Lung (tissue), 12 donors: ENCODE data around the gene CEBPB. TPM values are rescaled to one million over a fixed set of nuclear protein-coding genes. Genes with fewer than 3 reads are reported as not detected.

Experiments
- ATAC-seq: fragments of 200-7000 bp; cut with Tn5 transposase; one replicate; pipeline ENCODE4 v1.9.1; 2020; ENCODE audit warnings: moderate number of reproducible peaks; ENCODE audit not compliant: insufficient read depth, low FRiP score
- DNase-seq, 3 donors: peaks; one replicate each; pipeline ENCODE4 v3.0.0-alpha.2; 2013 to 2017
- H3K27ac ChIP-seq, 2 donors: one replicate each; pipeline ENCODE4 v1.5.1; 2013; ENCODE audit warnings: mild to moderate bottlenecking in 2 of 2, moderate library complexity in 2 of 2, control low read depth in 1 of 2, inconsistent platforms in 1 of 2, low read depth in 1 of 2, low read length in 1 of 2
- H3K27me3 ChIP-seq, 3 donors: one replicate each; pipeline ENCODE4 v1.5.1; 2013; ENCODE audit warnings: low read length in 2 of 3; ENCODE audit not compliant: control insufficient read depth in 3 of 3, insufficient read depth in 3 of 3
- H3K36me3 ChIP-seq, 4 donors: one replicate each; pipeline ENCODE4 v1.5.1; 2013; ENCODE audit warnings: low read length in 4 of 4, mild to moderate bottlenecking in 1 of 4, moderate library complexity in 1 of 4; ENCODE audit not compliant: control insufficient read depth in 4 of 4, insufficient read depth in 4 of 4
- H3K4me1 ChIP-seq, 5 donors: one replicate each; pipeline ENCODE4 v1.5.1; 2013; ENCODE audit warnings: low read length in 5 of 5, mild to moderate bottlenecking in 2 of 5, moderate library complexity in 1 of 5; ENCODE audit not compliant: control insufficient read depth in 5 of 5, insufficient read depth in 5 of 5
- H3K4me3 ChIP-seq: one replicate; pipeline ENCODE4 v1.5.1; 2013; ENCODE audit warnings: mild to moderate bottlenecking, control low read depth, moderate library complexity
- H3K9ac ChIP-seq, 2 donors: one replicate each; pipeline ENCODE4 v1.5.1; 2013; ENCODE audit warnings: low read length in 2 of 2, control low read depth in 1 of 2; ENCODE audit not compliant: insufficient read depth in 1 of 2
- H3K9me3 ChIP-seq, 4 donors: one replicate each; pipeline ENCODE4 v1.5.1; 2013; ENCODE audit warnings: low read length in 3 of 4, mild to moderate bottlenecking in 1 of 4, moderate library complexity in 1 of 4; ENCODE audit not compliant: control insufficient read depth in 4 of 4, insufficient read depth in 3 of 4
- CTCF ChIP-seq: IDR thresholded peaks from 2 replicates; pipeline ENCODE4 v1.5.1; 2012; ENCODE audit warnings: mild to moderate bottlenecking; ENCODE audit errors: control extremely low read depth, extremely low read depth
- WGBS, 2 donors: extraction: QIAGEN DNeasy Blood & Tissue Kit; methylation state at CpG; one replicate each; pipeline ENCODE4 v1.1.7; 2013; 5-methylcytosine and 5-hydroxymethylcytosine counted together
- polyA plus RNA-seq, 2 donors: library from polyadenylated mRNA; stranded (reverse); fragments of 200-250 nt; gene quantifications; one replicate each; pipeline ENCODE4 v1.2.1, GENCODE V29; 2013
- total RNA-seq, 2 donors: library from RNA; depleted of rRNA in 1 of 2; stranded (reverse); fragments of >200 nt in 1 of 2; gene quantifications; one replicate each; pipeline ENCODE4 v1.2.1, GENCODE V29; 2014 to 2021
- donor health status: control.
- donor health status: control.
- donor health status: Bipolar disorder and iron deficiency.
- donor health status: healthy.
- donor health status: DM: yes; HTN: yes; CAD: no.

Gene CEBPB
- total and polyA plus RNA-seq, 4 donors: 53.2 to 296 (median 124) TPM

- Histone ChIP-seq H3K4me1 (peaks cover 0 to 7% (median 4%) of the 10 kb centered on the region in 5 donors), H3K36me3 (no peaks in the 10 kb centered on the region), H3K9ac (no peak overlapping the region), H3K4me3 (no peak overlapping the region), H3K27ac (no peak overlapping the region), H3K27me3 (no peaks in the 10 kb centered on the region), H3K9me3 (no peaks in the 10 kb centered on the region)
- DNase-seq (no peak), ATAC-seq (no peak)
- no peak for TF ChIP-seq CTCF
- WGBS, 2 donors: 75 to 84% methylated on average over 10 of the region's 10 CpGs
Observed at GRCh38 chr20:50229156-50229607, 38.6 kb downstream of the CEBPB start.

- Histone ChIP-seq H3K36me3 (no peaks in the 10 kb centered on the region), H3K4me1 (peaks cover 0 to 4% (median 0%) of the 10 kb centered on the region in 5 donors), H3K4me3 (no peak overlapping the region), H3K9ac (no peak overlapping the region), H3K27ac (no peak overlapping the region), H3K9me3 (no peaks in the 10 kb centered on the region), H3K27me3 (no peaks in the 10 kb centered on the region)
- WGBS, 2 donors: 96 to 99% methylated on average over 7 of the region's 7 CpGs
- ATAC-seq: no peak
- TF ChIP-seq CTCF: no peak
- DNase-seq: no peak
Observed at GRCh38 chr20:50230184-50230583, 39.6 kb downstream of the CEBPB start.

- H3K4me1 ChIP-seq: peaks cover 0 to 3% (median 0%) of the 10 kb centered on the region in 5 donors
- DNase-seq (no peak), ATAC-seq (no peak)
- H3K36me3 ChIP-seq: no peaks in the 10 kb centered on the region
- H3K9ac ChIP-seq: no peak overlapping the region
- no peaks in the 10 kb centered on the region for H3K9me3 ChIP-seq
- no peak overlapping the region for H3K27ac ChIP-seq
- TF ChIP-seq CTCF: no peak
- no peak overlapping the region for H3K4me3 ChIP-seq
- H3K27me3 ChIP-seq: no peaks in the 10 kb centered on the region
- 90 to 96% methylated on average over 9 of the region's 9 CpGs for WGBS, 2 donors
Observed at GRCh38 chr20:50230871-50231560, 40.4 kb downstream of the CEBPB start.

GRCh38 chr20:50231854-50232253 lies 41.2 kb downstream of the CEBPB start:
- 96 to 98% methylated on average over 6 of the region's 6 CpGs for WGBS, 2 donors
- no peak overlapping the region for H3K9ac ChIP-seq
- ATAC-seq: no peak

More at GRCh38 chr20:50231854-50232253, 41.2 kb downstream of the CEBPB start:
- H3K4me3 ChIP-seq: no peak overlapping the region
- TF ChIP-seq CTCF: no peak
- no peak for DNase-seq
- H3K27ac ChIP-seq: no peak overlapping the region
- H3K36me3 ChIP-seq: no peaks in the 10 kb centered on the region
- no peaks in the 10 kb centered on the region for H3K4me1 ChIP-seq
- H3K27me3 ChIP-seq: no peaks in the 10 kb centered on the region
- H3K9me3 ChIP-seq: no peaks in the 10 kb centered on the region
